H9 (cell line): ENCODE measurements around the gene NCOA1. TPM values are rescaled to one million over a fixed set of nuclear protein-coding genes. Genes with fewer than 3 reads are reported as not detected.

Experiments used
- DNase-seq: peaks from one replicate; pipeline ENCODE4 v3.0.0-alpha.2; 2017
- H2AFZ ChIP-seq: one replicate; pipeline ENCODE4 v1.6.1; 2013; ENCODE audit warnings: mild to moderate bottlenecking, low read length, control low read depth, moderate library complexity
- H2AK5ac ChIP-seq: 2 replicates; pipeline ENCODE4 v1.6.1; 2013; ENCODE audit warnings: low read length, control low read depth, mixed read lengths; ENCODE audit not compliant: insufficient read length
- H2BK120ac ChIP-seq: one replicate; pipeline ENCODE4 v1.6.1; 2013; ENCODE audit warnings: low read depth, mild to moderate bottlenecking, low read length, control low read depth, inconsistent platforms; ENCODE audit not compliant: poor library complexity, severe bottlenecking
- H2BK12ac ChIP-seq: 2 replicates; pipeline ENCODE4 v1.6.1; 2013; ENCODE audit warnings: low read length, control low read depth, mixed read lengths, low read depth; ENCODE audit not compliant: insufficient read length
- H2BK15ac ChIP-seq: 2 replicates; pipeline ENCODE4 v1.6.1; 2013; ENCODE audit warnings: low read depth, low read length, control low read depth
- H2BK20ac ChIP-seq: one replicate; pipeline ENCODE4 v1.6.1; 2013; ENCODE audit warnings: low read depth, mild to moderate bottlenecking, low read length, control low read depth, inconsistent platforms; ENCODE audit not compliant: poor library complexity, severe bottlenecking
- H2BK5ac ChIP-seq: 2 replicates; pipeline ENCODE4 v1.6.1; 2013; ENCODE audit warnings: low read length, control low read depth, mixed read lengths; ENCODE audit not compliant: insufficient read length
- H3K14ac ChIP-seq: 2 replicates; pipeline ENCODE4 v1.6.1; 2013; ENCODE audit warnings: low read length, control low read depth; ENCODE audit not compliant: insufficient read depth
- H3K18ac ChIP-seq: 2 replicates; pipeline ENCODE4 v1.6.1; 2013; ENCODE audit warnings: low read depth, mild to moderate bottlenecking, mixed read lengths, low read length, control low read depth; ENCODE audit not compliant: insufficient read length
- H3K23ac ChIP-seq: 2 replicates; pipeline ENCODE4 v1.6.1; 2013; ENCODE audit warnings: low read length, control low read depth, mixed read lengths, low read depth; ENCODE audit not compliant: insufficient read length
- H3K23me2 ChIP-seq: 2 replicates; pipeline ENCODE4 v1.6.1; 2013; ENCODE audit warnings: low read depth, mild to moderate bottlenecking, mixed read lengths, low read length, control low read depth; ENCODE audit not compliant: insufficient read length, poor library complexity, severe bottlenecking
- H3K27ac ChIP-seq: 2 replicates; pipeline ENCODE4 v1.5.1; 2013; ENCODE audit warnings: low read length, control low read depth, mixed read lengths, low read depth; ENCODE audit not compliant: insufficient read length
- H3K27me3 ChIP-seq: 2 replicates; pipeline ENCODE4 v1.6.1; 2013; ENCODE audit warnings: low read length, control low read depth, inconsistent platforms; ENCODE audit not compliant: insufficient read depth
- H3K4ac ChIP-seq: 2 replicates; pipeline ENCODE4 v1.6.1; 2013; ENCODE audit warnings: low read depth, mild to moderate bottlenecking, control low read depth, inconsistent platforms, low read length, moderate library complexity
- H3K4me1 ChIP-seq: 2 replicates; pipeline ENCODE4 v1.6.1; 2013; ENCODE audit warnings: low read length, control low read depth, inconsistent platforms; ENCODE audit not compliant: insufficient read depth
- H3K4me2 ChIP-seq: 2 replicates; pipeline ENCODE4 v1.6.1; 2013; ENCODE audit warnings: low read length, control low read depth, mixed read lengths; ENCODE audit not compliant: insufficient read length, insufficient read depth
- H3K56ac ChIP-seq: 2 replicates; pipeline ENCODE4 v1.6.1; 2013; ENCODE audit warnings: low read depth, mild to moderate bottlenecking, mixed read lengths, low read length, control low read depth; ENCODE audit not compliant: insufficient read length
- H3K79me1 ChIP-seq: 2 replicates; pipeline ENCODE4 v1.6.1; 2013; ENCODE audit warnings: low read depth, mild to moderate bottlenecking, moderate library complexity, low read length, control low read depth, inconsistent platforms; ENCODE audit not compliant: insufficient read depth, poor library complexity, severe bottlenecking
- H3K79me2 ChIP-seq: 2 replicates; pipeline ENCODE4 v1.6.1; 2013; ENCODE audit warnings: low read length, control low read depth, inconsistent platforms; ENCODE audit not compliant: insufficient read depth
- H3K9ac ChIP-seq: 2 replicates; pipeline ENCODE4 v1.6.1; 2013; ENCODE audit warnings: low read length, control low read depth, mixed read lengths; ENCODE audit not compliant: insufficient read length; ENCODE audit errors: extremely low read depth
- H3K9me3 ChIP-seq: one replicate; pipeline ENCODE4 v1.6.1; 2013; ENCODE audit warnings: low read depth, low read length, inconsistent platforms; ENCODE audit not compliant: control insufficient read depth
- H3T11ph ChIP-seq: one replicate; pipeline ENCODE4 v1.6.1; 2013; ENCODE audit warnings: mild to moderate bottlenecking, low read length, control low read depth, inconsistent platforms
- H4K20me1 ChIP-seq: one replicate; pipeline ENCODE4 v1.6.1; 2013; ENCODE audit not compliant: control insufficient read depth, insufficient read length, insufficient read depth
- H4K5ac ChIP-seq: 2 replicates; pipeline ENCODE4 v1.6.1; 2013; ENCODE audit warnings: low read depth, mild to moderate bottlenecking, mixed read lengths, low read length, control low read depth; ENCODE audit not compliant: insufficient read length
- H4K8ac ChIP-seq: replicated peaks from 2 replicates; pipeline ENCODE4 v1.6.1; 2013; ENCODE audit warnings: low read length, control low read depth, mixed read lengths, low read depth; ENCODE audit not compliant: insufficient read length
- H4K91ac ChIP-seq: 2 replicates; pipeline ENCODE4 v1.6.1; 2013; ENCODE audit warnings: low read depth, mild to moderate bottlenecking, moderate library complexity, mixed read lengths, low read length, control low read depth; ENCODE audit not compliant: insufficient read length
- H3K27ac Mint-ChIP-seq, 3 experiments: 2 replicates in 2 of 3; 3 replicates in 1 of 3; pipeline ENCODE4 v1.8.0; 2020 to 2021; ENCODE audit warnings: mixed read lengths in 3 of 3, mild to moderate bottlenecking in 1 of 3, moderate library complexity in 1 of 3
- H3K27me3 Mint-ChIP-seq: 2 replicates; pipeline ENCODE4 v1.8.0; 2021; ENCODE audit warnings: low read depth, mild to moderate bottlenecking, moderate library complexity, mixed read lengths
- H3K36me3 Mint-ChIP-seq, 3 experiments: 2 replicates in 2 of 3; 3 replicates in 1 of 3; pipeline ENCODE4 v1.8.0; 2020 to 2021; ENCODE audit warnings: low read depth in 3 of 3, mixed read lengths in 3 of 3; ENCODE audit not compliant: insufficient read depth in 1 of 3
- H3K4me1 Mint-ChIP-seq, 2 experiments: 2 replicates each; pipeline ENCODE4 v1.8.0; 2020; ENCODE audit warnings: mixed read lengths in 2 of 2
- H3K4me3 Mint-ChIP-seq, 2 experiments: 2 replicates in 1 of 2; 3 replicates in 1 of 2; pipeline ENCODE4 v1.8.0; 2020 to 2021; ENCODE audit warnings: mild to moderate bottlenecking in 2 of 2, mixed read lengths in 2 of 2, moderate library complexity in 1 of 2
- H3K9me3 Mint-ChIP-seq, 2 experiments: 2 replicates in 1 of 2; 3 replicates in 1 of 2; pipeline ENCODE4 v1.8.0; 2020; ENCODE audit warnings: mild to moderate bottlenecking in 2 of 2, mixed read lengths in 2 of 2, moderate library complexity in 1 of 2
- whole genome bisulfite sequencing: extraction: QIAGEN DNeasy Blood & Tissue Kit; methylation state at CpG from one replicate; pipeline ENCODE4 v1.1.7; 2013; ENCODE audit warnings: missing lambda C conversion rate, low lambda C conversion rate, mixed read lengths; ENCODE audit not compliant: insufficient read length; ENCODE audit errors: extremely low coverage; 5-methylcytosine and 5-hydroxymethylcytosine counted together
- total RNA-seq: library from RNA; stranded (reverse); gene quantifications from 2 replicates; pipeline ENCODE4 v1.2.1, GENCODE V29; 2021
- TF ChIP-seq, protein P1 (sequence below): fragments of 200-600 bp; sonication (generic); conservative IDR thresholded peaks from 3 replicates; pipeline ENCODE4 v1.8.0; 2021; ENCODE audit warnings: antibody characterized with exemption, mild to moderate bottlenecking

NCOA1 gene
- total RNA-seq, 1 experiment from 2014 or later = 14.8 TPM

GRCh38 chr2:24558781-24559472 lies 67.9 kb downstream of the NCOA1 start:
- Histone ChIP-seq H3K18ac (no peak overlapping the region), H3K4me2 (no peak overlapping the region), H3K4ac (no peak overlapping the region), H3K14ac (no peak overlapping the region), H3K79me1 (no peaks in the 10 kb centered on the region), H4K91ac (no peak overlapping the region), H3K79me2 (no peaks in the 10 kb centered on the region), H3K56ac (no peak overlapping the region), H2BK120ac (no peak overlapping the region), H3K9ac (no peak overlapping the region), H2BK15ac (no peak overlapping the region), H2AFZ (no peak overlapping the region), H2AK5ac (no peak overlapping the region), H3K27ac (no peak overlapping the region), H4K8ac (no peak overlapping the region), H4K20me1 (no peaks in the 10 kb centered on the region), H3K23ac (no peak overlapping the region), H3K9me3 (no peaks in the 10 kb centered on the region), H2BK12ac (no peak overlapping the region), H3T11ph (no peak overlapping the region), H3K27me3 (no peaks in the 10 kb centered on the region), H2BK20ac (no peak overlapping the region), H3K4me1 (no peaks in the 10 kb centered on the region), H2BK5ac (no peak overlapping the region), H4K5ac (no peak overlapping the region), H3K23me2 (no peaks in the 10 kb centered on the region)
- DNase-seq = no peak
- Mint-ChIP-seq H3K4me3 (no peak overlapping the region), H3K4me1 (peaks cover 17 to 24% of the 10 kb centered on the region in 2 experiments), H3K27ac (peak overlapping the region in 1 of 3 experiments; percentile 11; a peak in 1 of 7 replicates), H3K9me3 (peaks cover 2 to 4% of the 10 kb centered on the region in 2 experiments; a peak in 2 of 5 replicates), H3K27me3 (no peaks in the 10 kb centered on the region), H3K36me3 (peaks cover 0 to 14% (median 5%) of the 10 kb centered on the region in 3 experiments; a peak in 4 of 7 replicates)
- TF ChIP-seq, protein P1, sequence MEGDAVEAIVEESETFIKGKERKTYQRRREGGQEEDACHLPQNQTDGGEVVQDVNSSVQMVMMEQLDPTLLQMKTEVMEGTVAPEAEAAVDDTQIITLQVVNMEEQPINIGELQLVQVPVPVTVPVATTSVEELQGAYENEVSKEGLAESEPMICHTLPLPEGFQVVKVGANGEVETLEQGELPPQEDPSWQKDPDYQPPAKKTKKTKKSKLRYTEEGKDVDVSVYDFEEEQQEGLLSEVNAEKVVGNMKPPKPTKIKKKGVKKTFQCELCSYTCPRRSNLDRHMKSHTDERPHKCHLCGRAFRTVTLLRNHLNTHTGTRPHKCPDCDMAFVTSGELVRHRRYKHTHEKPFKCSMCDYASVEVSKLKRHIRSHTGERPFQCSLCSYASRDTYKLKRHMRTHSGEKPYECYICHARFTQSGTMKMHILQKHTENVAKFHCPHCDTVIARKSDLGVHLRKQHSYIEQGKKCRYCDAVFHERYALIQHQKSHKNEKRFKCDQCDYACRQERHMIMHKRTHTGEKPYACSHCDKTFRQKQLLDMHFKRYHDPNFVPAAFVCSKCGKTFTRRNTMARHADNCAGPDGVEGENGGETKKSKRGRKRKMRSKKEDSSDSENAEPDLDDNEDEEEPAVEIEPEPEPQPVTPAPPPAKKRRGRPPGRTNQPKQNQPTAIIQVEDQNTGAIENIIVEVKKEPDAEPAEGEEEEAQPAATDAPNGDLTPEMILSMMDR = no peak
- no CpG with 5 or more reads among the region's 7 CpGs for WGBS
